ENCODE measurements around the gene SLC26A9.

DNA sequence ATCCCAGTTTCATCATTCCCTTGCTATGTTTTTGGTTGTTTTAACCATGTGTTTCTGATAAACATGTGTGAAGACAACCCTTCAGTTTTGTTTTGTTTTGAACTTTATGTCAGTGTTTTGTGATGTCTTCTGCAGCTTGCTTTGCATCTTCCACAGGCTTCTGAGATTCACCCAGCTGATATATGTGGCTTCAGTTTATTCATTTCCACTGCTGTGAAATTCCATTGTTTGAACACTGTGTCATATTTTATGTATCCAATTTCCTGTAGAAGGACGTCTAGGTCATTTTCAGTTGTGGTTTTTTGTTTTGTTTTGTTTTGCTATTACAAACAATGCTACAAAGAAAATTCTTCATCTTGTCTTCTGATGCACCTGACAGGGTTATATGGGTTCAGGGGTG is 27.2 kb upstream of the SLC26A9 start:
- TF ChIP-seq, protein P1, sequence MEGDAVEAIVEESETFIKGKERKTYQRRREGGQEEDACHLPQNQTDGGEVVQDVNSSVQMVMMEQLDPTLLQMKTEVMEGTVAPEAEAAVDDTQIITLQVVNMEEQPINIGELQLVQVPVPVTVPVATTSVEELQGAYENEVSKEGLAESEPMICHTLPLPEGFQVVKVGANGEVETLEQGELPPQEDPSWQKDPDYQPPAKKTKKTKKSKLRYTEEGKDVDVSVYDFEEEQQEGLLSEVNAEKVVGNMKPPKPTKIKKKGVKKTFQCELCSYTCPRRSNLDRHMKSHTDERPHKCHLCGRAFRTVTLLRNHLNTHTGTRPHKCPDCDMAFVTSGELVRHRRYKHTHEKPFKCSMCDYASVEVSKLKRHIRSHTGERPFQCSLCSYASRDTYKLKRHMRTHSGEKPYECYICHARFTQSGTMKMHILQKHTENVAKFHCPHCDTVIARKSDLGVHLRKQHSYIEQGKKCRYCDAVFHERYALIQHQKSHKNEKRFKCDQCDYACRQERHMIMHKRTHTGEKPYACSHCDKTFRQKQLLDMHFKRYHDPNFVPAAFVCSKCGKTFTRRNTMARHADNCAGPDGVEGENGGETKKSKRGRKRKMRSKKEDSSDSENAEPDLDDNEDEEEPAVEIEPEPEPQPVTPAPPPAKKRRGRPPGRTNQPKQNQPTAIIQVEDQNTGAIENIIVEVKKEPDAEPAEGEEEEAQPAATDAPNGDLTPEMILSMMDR (conservative IDR thresholded peaks at IDR 0.05) = no peak
- TF ChIP-seq EZH2 (IDR thresholded peaks at IDR 0.05; ENCODE audit: low read depth) = no peak
